ENCODE results near the gene PRPF38B. TPM values are rescaled to one million over a fixed set of nuclear protein-coding genes. Genes with fewer than 3 reads are reported as not detected.

PRPF38B gene
- total and polyA plus RNA-seq, 2 of the 8 experiments (the other 6 are each of a cell fraction or from before 2014, with no cell fraction given), result 16.6 to 50.6 TPM

GRCh38 chr1:108664481-108664880, 27.6 kb upstream of the PRPF38B start:
- no peak overlapping the region for H4K91ac ChIP-seq (replicated peaks; ENCODE audit: insufficient read length, low read length)
- H4K5ac ChIP-seq (ENCODE audit: insufficient read length, low read depth, low read length), result no peak overlapping the region
- no peak overlapping the region for H2BK20ac ChIP-seq (ENCODE audit: low read length)
- no peak overlapping the region for H3K23ac ChIP-seq (ENCODE audit: insufficient read length)
- H3K79me2 ChIP-seq (ENCODE audit: control insufficient read depth in 1 of 2, insufficient read depth in 2 of 2, low read length in 2 of 2), result no peaks in the 10 kb centered on the region
- H3K9ac ChIP-seq (replicated peaks in 1 of 4; ENCODE audit: extremely low read depth in 1 of 4, low read depth in 3 of 4, low read length in 3 of 4), result no peak overlapping the region
- peaks cover 0 to 4% (median 0%) of the 10 kb centered on the region in 4 experiments; a peak in 1 of 7 replicates for H3K4me1 ChIP-seq (replicated peaks in 1 of 4; ENCODE audit: control insufficient read depth in 3 of 4, insufficient read depth in 4 of 4, low read length in 3 of 4)
- no peak overlapping the region for H3K4me3 ChIP-seq (ENCODE audit: extremely low read depth in 1 of 4, insufficient read depth in 2 of 4, low read depth in 3 of 4, low read length in 4 of 4)
- TF ChIP-seq CTCF (IDR thresholded peaks at IDR 0.05; ENCODE audit: control extremely low read depth in 1 of 3, insufficient read depth in 1 of 3, low read depth in 1 of 3, low read length in 3 of 3), result no peak
- no peak for TF ChIP-seq CHD1 (IDR thresholded peaks at IDR 0.05; ENCODE audit: low read depth, low read length)
- no peak for TF ChIP-seq TAF7 (optimal IDR thresholded peaks at IDR 0.05; ENCODE audit: borderline replicate concordance, low read depth, low read length)
- TF ChIP-seq JUN (IDR thresholded peaks at IDR 0.05; ENCODE audit: low read depth, low read length), result no peak
- no peak for TF ChIP-seq ZNF274 (IDR thresholded peaks at IDR 0.05; ENCODE audit: borderline replicate concordance, extremely low read depth, low read length)
- TF ChIP-seq SIRT6 (IDR thresholded peaks at IDR 0.05; ENCODE audit: low read length), result no peak
- peaks cover 4% of the 10 kb centered on the region; the same call in 1 of the 2 replicates for H3K23me2 ChIP-seq (ENCODE audit: low read depth, low read length)
- H3K27me3 ChIP-seq (replicated peaks in 1 of 4; ENCODE audit: control insufficient read depth in 3 of 4, extremely low read depth in 1 of 4, insufficient read depth in 3 of 4, low read length in 3 of 4), result peaks cover 0 to 12% (median 7%) of the 10 kb centered on the region in 4 experiments; a peak in 4 of 7 replicates
- no peak overlapping the region for H2BK15ac ChIP-seq (ENCODE audit: low read length)
- no peak overlapping the region for H3K18ac ChIP-seq (ENCODE audit: extremely low read depth, low read length)
- H3K56ac ChIP-seq (replicated peaks; ENCODE audit: insufficient read length, low read depth, low read length), result no peak overlapping the region
- H3K9me3 ChIP-seq (ENCODE audit: insufficient read depth in 2 of 2, low read depth in 1 of 2, low read length in 1 of 2), result peaks cover 0 to 5% of the 10 kb centered on the region in 2 experiments; a peak in 1 of 4 replicates
- no peak overlapping the region for H3K14ac ChIP-seq (ENCODE audit: insufficient read length)
- H3K4me2 ChIP-seq (ENCODE audit: insufficient read depth in 1 of 2, low read depth in 2 of 2, low read length in 2 of 2), result no peak overlapping the region
- H2BK5ac ChIP-seq (ENCODE audit: low read depth, low read length), result no peak overlapping the region
- DNase-seq (ENCODE audit: low read depth in 1 of 2, low spot score in 2 of 2) (no peak), FAIRE-seq (no peak)
- H2BK12ac ChIP-seq (ENCODE audit: low read depth, low read length), result no peak overlapping the region
- no peak overlapping the region for H3K4ac ChIP-seq (replicated peaks; ENCODE audit: insufficient read length, low read depth, low read length)
- H2AFZ ChIP-seq (ENCODE audit: low read length), result no peak overlapping the region
- H2AK5ac ChIP-seq (ENCODE audit: low read depth, low read length), result no peak overlapping the region
- POLR2A ChIA-PET (ENCODE audit: partially characterized antibody), result interaction anchor here (1.2 kb wide), 2 partner anchors 14 to 17 kb away, joined by 3 read pairs; no protein-coding TSS in a partner anchor
- no peaks in the 10 kb centered on the region for H4K20me1 ChIP-seq (replicated peaks in 1 of 2; ENCODE audit: control insufficient read depth in 1 of 2, insufficient read depth in 2 of 2, low read length in 2 of 2)
- CTCF ChIA-PET (ENCODE audit: partially characterized antibody), result no interaction called here
- no peak overlapping the region for H4K8ac ChIP-seq (ENCODE audit: extremely low read depth, insufficient read depth, low read length)
- H2BK120ac ChIP-seq (replicated peaks; ENCODE audit: low read depth, low read length), result no peak overlapping the region
- 90% methylated on average over 6 of the region's 6 CpGs; no CpG with 5 or more reads in 1 of the 2 experiments for WGBS, 2 experiments (ENCODE audit: extremely low coverage in 1 of 2, insufficient coverage in 1 of 2, insufficient read length in 1 of 2, insufficient replicate concordance in 2 of 2, low coverage in 1 of 2, low lambda C conversion rate in 2 of 2, missing lambda C conversion rate in 1 of 2)
- H3K36me3 ChIP-seq (ENCODE audit: control insufficient read depth in 2 of 4, insufficient read depth in 4 of 4, low read length in 3 of 4), result no peaks in the 10 kb centered on the region
- H3K27ac ChIP-seq (ENCODE audit: low read depth, low read length), result no peak overlapping the region
- H3K79me1 ChIP-seq (ENCODE audit: low read depth, low read length), result no peaks in the 10 kb centered on the region

All from H1 (cell line).